Neural progenitor cell (in vitro differentiated cells): Measurements from ENCODE around the gene PTPN14. TPM values are rescaled to one million over a fixed set of nuclear protein-coding genes. Genes with fewer than 3 reads are reported as not detected.

Experiments
- DNase-seq: peaks from one replicate; pipeline ENCODE4 v3.0.0-alpha.2; 2016; ENCODE audit warnings: low spot score
- H2AFZ ChIP-seq: fragments of 200-600 bp; sonication (generic); replicated peaks from 2 replicates; pipeline ENCODE4 v1.6.1; 2016; ENCODE audit warnings: antibody characterized with exemption
- H3F3A ChIP-seq: fragments of 200-600 bp; sonication (generic); 2 replicates; pipeline ENCODE4 v1.6.1; 2016; ENCODE audit warnings: antibody characterized with exemption, low read depth
- H3K27ac ChIP-seq: fragments of 200-600 bp; sonication (generic); 2 replicates; pipeline ENCODE4 v1.5.1; 2016; ENCODE audit warnings: mild to moderate bottlenecking
- H3K27me3 ChIP-seq: fragments of 200-600 bp; sonication (generic); 2 replicates; pipeline ENCODE4 v1.6.1; 2016; ENCODE audit warnings: mild to moderate bottlenecking, moderate library complexity
- H3K36me3 ChIP-seq: fragments of 200-600 bp; sonication (generic); 2 replicates; pipeline ENCODE4 v1.5.1; 2016
- H3K4me1 ChIP-seq: fragments of 200-600 bp; sonication (generic); 2 replicates; pipeline ENCODE4 v1.6.1; 2016; ENCODE audit warnings: mixed run types
- H3K4me2 ChIP-seq: fragments of 200-600 bp; sonication (generic); 2 replicates; pipeline ENCODE4 v1.6.1; 2016
- H3K4me3 ChIP-seq: fragments of 200-600 bp; sonication (generic); 2 replicates; pipeline ENCODE4 v1.5.1; 2016
- H3K79me2 ChIP-seq: fragments of 200-600 bp; sonication (generic); 2 replicates; pipeline ENCODE4 v1.6.1; 2016; ENCODE audit warnings: low read depth
- H3K9ac ChIP-seq: fragments of 200-600 bp; sonication (generic); 2 replicates; pipeline ENCODE4 v1.6.1; 2016
- H3K9me3 ChIP-seq: fragments of 200-600 bp; sonication (generic); 2 replicates; pipeline ENCODE4 v1.5.1; 2016; ENCODE audit warnings: low read depth
- H4K20me1 ChIP-seq: fragments of 200-600 bp; sonication (generic); 2 replicates; pipeline ENCODE4 v1.6.1; 2016; ENCODE audit warnings: low read depth
- H3K27ac Mint-ChIP-seq: 3 replicates; pipeline ENCODE4 v1.8.0; 2021; ENCODE audit warnings: mixed read lengths
- H3K27me3 Mint-ChIP-seq: 2 replicates; pipeline ENCODE4 v1.8.0; 2022; ENCODE audit warnings: low read depth, mild to moderate bottlenecking, inconsistent platforms, moderate library complexity, mixed read lengths; ENCODE audit not compliant: insufficient read depth
- H3K36me3 Mint-ChIP-seq: 3 replicates; pipeline ENCODE4 v1.8.0; 2021; ENCODE audit warnings: mixed read lengths
- H3K4me1 Mint-ChIP-seq: 3 replicates; pipeline ENCODE4 v1.8.0; 2021; ENCODE audit warnings: mixed read lengths
- H3K4me3 Mint-ChIP-seq: 3 replicates; pipeline ENCODE4 v1.8.0; 2021; ENCODE audit warnings: mild to moderate bottlenecking, moderate library complexity, mixed read lengths
- H3K9me3 Mint-ChIP-seq: 3 replicates; pipeline ENCODE4 v1.8.0; 2020; ENCODE audit warnings: mixed read lengths
- CTCF ChIP-seq: fragments of 200-600 bp; sonication (generic); IDR thresholded peaks from 2 replicates; pipeline ENCODE4 v1.5.1; 2017; ENCODE audit warnings: antibody characterized with exemption, mild to moderate bottlenecking
- EZH2 ChIP-seq: fragments of 200-600 bp; sonication (generic); IDR thresholded peaks from 2 replicates; pipeline ENCODE4 v1.6.1; 2017; ENCODE audit warnings: antibody characterized with exemption, mild to moderate bottlenecking, moderate library complexity
- EZH2phosphoT487 ChIP-seq: fragments of 200-600 bp; sonication (generic); IDR thresholded peaks from 2 replicates; pipeline ENCODE4 v1.6.1; 2017; ENCODE audit warnings: antibody characterized with exemption
- total RNA-seq: library from RNA; depleted of rRNA; stranded (reverse); fragments of >200 nt; gene quantifications from 2 replicates; pipeline ENCODE4 v1.2.3, GENCODE V29; 2015; ENCODE audit warnings: low replicate concordance

Gene PTPN14
- total RNA-seq, 1 donor from 2014 or later: 28.3 TPM

- peaks cover 32% of the 10 kb centered on the region for H3K4me1 Mint-ChIP-seq
- H3K4me3 Mint-ChIP-seq: peak overlapping the region; percentile 94
Measured at GRCh38 chr1:214552174-214552608, 789 bp upstream of the PTPN14 start.

DNA sequence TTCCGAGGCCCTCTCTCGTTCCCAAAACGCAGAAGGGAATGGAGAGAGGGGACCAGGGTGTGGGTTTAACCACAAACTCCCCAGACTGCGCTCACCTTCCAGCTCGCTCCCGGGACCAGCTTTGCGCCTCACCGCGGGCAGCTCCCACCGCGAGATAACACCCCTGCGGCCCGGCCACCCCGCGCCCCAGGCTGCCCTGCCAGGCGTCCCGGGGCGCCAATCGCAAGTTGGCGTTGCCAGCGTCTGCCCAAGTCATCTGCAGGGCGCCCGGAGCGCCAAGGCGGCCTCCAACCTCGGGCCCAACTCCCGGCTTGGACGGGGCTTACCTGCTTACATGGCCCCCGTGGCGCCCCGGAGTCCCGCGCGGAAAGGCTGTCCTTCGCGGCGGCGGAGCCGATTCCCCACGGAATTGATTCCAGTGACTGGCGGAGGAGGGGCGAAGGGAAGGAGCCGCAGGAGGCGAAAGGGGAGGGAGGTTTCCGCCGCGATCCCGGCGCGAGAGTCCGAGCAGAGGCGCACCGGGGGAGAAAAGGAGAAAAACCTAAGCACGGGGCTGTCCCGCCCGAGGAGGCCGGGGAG, 456 bp downstream of the PTPN14 start:
- H3K4me1 ChIP-seq: peaks cover 45% of the 10 kb centered on the region
- peak overlapping the region; percentile 96 for H3K4me2 ChIP-seq
- TF ChIP-seq CTCF (no peak), EZH2phosphoT487 (no peak), EZH2 (no peak)
- Mint-ChIP-seq H3K4me1 (peaks cover 32% of the 10 kb centered on the region), H3K9me3 (peaks cover 3% of the 10 kb centered on the region), H3K27ac (peak overlapping the region; percentile 98), H3K4me3 (peak overlapping the region; percentile 93), H3K36me3 (no peaks in the 10 kb centered on the region), H3K27me3 (peaks cover 9% of the 10 kb centered on the region)
- H3K4me3 ChIP-seq: peak overlapping the region; percentile 71
- H3K36me3 ChIP-seq: no peaks in the 10 kb centered on the region
- DNase-seq: peak; percentile 75
- H3K79me2 ChIP-seq: peaks cover 52% of the 10 kb centered on the region
- peak overlapping the region; percentile 100 for H3K27ac ChIP-seq
- no peaks in the 10 kb centered on the region for H3K9me3 ChIP-seq
- H4K20me1 ChIP-seq: peaks cover 34% of the 10 kb centered on the region
- H3K27me3 ChIP-seq: no peaks in the 10 kb centered on the region
- H3F3A ChIP-seq: peaks cover 39% of the 10 kb centered on the region
- H3K9ac ChIP-seq: peak overlapping the region; percentile 83
- H2AFZ ChIP-seq: peak overlapping the region; percentile 66

More at GRCh38 chr1:214552174-214552608, 789 bp upstream of the PTPN14 start:
- H3K9me3 Mint-ChIP-seq: peaks cover 3% of the 10 kb centered on the region
- H3K27ac Mint-ChIP-seq: peak overlapping the region; percentile 100
- peaks cover 31% of the 10 kb centered on the region for H4K20me1 ChIP-seq
- H3K4me1 ChIP-seq: peaks cover 35% of the 10 kb centered on the region
- peaks cover 40% of the 10 kb centered on the region for H3K79me2 ChIP-seq
- peak overlapping the region; percentile 97 for H3K9ac ChIP-seq
- no peaks in the 10 kb centered on the region for H3K36me3 Mint-ChIP-seq
- peak overlapping the region; percentile 100 for H3K27ac ChIP-seq
- H2AFZ ChIP-seq: peak overlapping the region; percentile 75
- peaks cover 9% of the 10 kb centered on the region for H3K27me3 Mint-ChIP-seq
- DNase-seq: peak; percentile 75
- no peaks in the 10 kb centered on the region for H3K9me3 ChIP-seq
- no peaks in the 10 kb centered on the region for H3K27me3 ChIP-seq
- peak overlapping the region; percentile 71 for H3K4me3 ChIP-seq
- TF ChIP-seq CTCF (no peak), EZH2 (no peak), EZH2phosphoT487 (no peak)
- no peaks in the 10 kb centered on the region for H3K36me3 ChIP-seq
- H3K4me2 ChIP-seq: peak overlapping the region; percentile 91
- peaks cover 39% of the 10 kb centered on the region for H3F3A ChIP-seq

GRCh38 chr1:214550013-214550856, 1.2 kb downstream of the PTPN14 start:
- peak overlapping the region; percentile 81 for H3K27ac Mint-ChIP-seq
- Histone ChIP-seq H3K36me3 (no peaks in the 10 kb centered on the region), H3K27ac (peak overlapping the region; percentile 100), H3K4me1 (peaks cover 45% of the 10 kb centered on the region), H3K4me2 (peak overlapping the region; percentile 96), H2AFZ (peak overlapping the region; percentile 66), H3K9ac (peak overlapping the region; percentile 83), H3K79me2 (peaks cover 60% of the 10 kb centered on the region), H4K20me1 (peaks cover 34% of the 10 kb centered on the region), H3F3A (peaks cover 39% of the 10 kb centered on the region), H3K4me3 (peak overlapping the region; percentile 71), H3K27me3 (no peaks in the 10 kb centered on the region), H3K9me3 (no peaks in the 10 kb centered on the region)
- H3K4me1 Mint-ChIP-seq: peaks cover 32% of the 10 kb centered on the region
- H3K4me3 Mint-ChIP-seq: peak overlapping the region; percentile 93
- DNase-seq: peak; percentile 54
- H3K9me3 Mint-ChIP-seq: peaks cover 3% of the 10 kb centered on the region
- TF ChIP-seq CTCF (no peak), EZH2phosphoT487 (no peak), EZH2 (no peak)
- peaks cover 8% of the 10 kb centered on the region for H3K27me3 Mint-ChIP-seq
- H3K36me3 Mint-ChIP-seq: peaks cover 3% of the 10 kb centered on the region
